Astrocyte of the spinal cord (primary cell): Measurements from ENCODE around the gene TCTN1.
"Not testable (repeated sequence)": the region's sequence is repeated elsewhere in the genome, so short reads cannot be mapped to it uniquely, and the experiment has no call there.

Experiments
- DNase-seq: peaks from one replicate; pipeline ENCODE4 v3.0.0; 2011; ENCODE audit warnings: low read depth, low spot score
- H3K4me3 ChIP-seq: 2 replicates; pipeline ENCODE4 v1.5.1; 2011; ENCODE audit warnings: low read depth, mild to moderate bottlenecking, low read length, moderate library complexity
- in situ Hi-C: cut with HindIII; loops from 2 replicates; pipeline ENCODE4 v1.10.0; 2017; ENCODE audit warnings: low sequenced_read_pairs
- TF ChIP-seq, protein P1 (sequence below): IDR thresholded peaks from 2 replicates; pipeline ENCODE4 v1.5.1; 2012; ENCODE audit warnings: low read depth, mild to moderate bottlenecking, low read length, inconsistent platforms

The TCTN1 gene

DNA sequence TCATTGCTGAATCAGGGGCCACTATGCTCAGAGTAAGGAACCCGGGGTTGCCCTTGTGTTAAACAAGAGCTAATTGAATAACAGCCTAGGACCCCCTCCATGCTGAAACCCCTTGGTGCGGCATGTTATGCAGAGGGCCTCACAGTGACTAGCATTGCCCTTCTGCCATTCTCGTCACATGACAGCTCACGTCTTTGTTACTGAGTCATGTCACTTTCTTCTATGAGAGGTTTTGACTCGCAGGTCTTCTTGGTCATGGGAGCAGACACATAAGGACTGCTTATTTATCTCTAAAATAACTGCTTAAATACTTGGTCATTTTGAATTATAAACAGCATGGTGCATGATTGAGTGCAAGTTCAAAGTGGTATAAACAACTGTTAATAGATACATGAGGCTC is 24.9 kb downstream of the TCTN1 start:
- DNase-seq: no peak
- in situ Hi-C loops: no loop called here
- TF ChIP-seq, protein P1, sequence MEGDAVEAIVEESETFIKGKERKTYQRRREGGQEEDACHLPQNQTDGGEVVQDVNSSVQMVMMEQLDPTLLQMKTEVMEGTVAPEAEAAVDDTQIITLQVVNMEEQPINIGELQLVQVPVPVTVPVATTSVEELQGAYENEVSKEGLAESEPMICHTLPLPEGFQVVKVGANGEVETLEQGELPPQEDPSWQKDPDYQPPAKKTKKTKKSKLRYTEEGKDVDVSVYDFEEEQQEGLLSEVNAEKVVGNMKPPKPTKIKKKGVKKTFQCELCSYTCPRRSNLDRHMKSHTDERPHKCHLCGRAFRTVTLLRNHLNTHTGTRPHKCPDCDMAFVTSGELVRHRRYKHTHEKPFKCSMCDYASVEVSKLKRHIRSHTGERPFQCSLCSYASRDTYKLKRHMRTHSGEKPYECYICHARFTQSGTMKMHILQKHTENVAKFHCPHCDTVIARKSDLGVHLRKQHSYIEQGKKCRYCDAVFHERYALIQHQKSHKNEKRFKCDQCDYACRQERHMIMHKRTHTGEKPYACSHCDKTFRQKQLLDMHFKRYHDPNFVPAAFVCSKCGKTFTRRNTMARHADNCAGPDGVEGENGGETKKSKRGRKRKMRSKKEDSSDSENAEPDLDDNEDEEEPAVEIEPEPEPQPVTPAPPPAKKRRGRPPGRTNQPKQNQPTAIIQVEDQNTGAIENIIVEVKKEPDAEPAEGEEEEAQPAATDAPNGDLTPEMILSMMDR: no peak
- H3K4me3 ChIP-seq: no peak overlapping the region

DNA sequence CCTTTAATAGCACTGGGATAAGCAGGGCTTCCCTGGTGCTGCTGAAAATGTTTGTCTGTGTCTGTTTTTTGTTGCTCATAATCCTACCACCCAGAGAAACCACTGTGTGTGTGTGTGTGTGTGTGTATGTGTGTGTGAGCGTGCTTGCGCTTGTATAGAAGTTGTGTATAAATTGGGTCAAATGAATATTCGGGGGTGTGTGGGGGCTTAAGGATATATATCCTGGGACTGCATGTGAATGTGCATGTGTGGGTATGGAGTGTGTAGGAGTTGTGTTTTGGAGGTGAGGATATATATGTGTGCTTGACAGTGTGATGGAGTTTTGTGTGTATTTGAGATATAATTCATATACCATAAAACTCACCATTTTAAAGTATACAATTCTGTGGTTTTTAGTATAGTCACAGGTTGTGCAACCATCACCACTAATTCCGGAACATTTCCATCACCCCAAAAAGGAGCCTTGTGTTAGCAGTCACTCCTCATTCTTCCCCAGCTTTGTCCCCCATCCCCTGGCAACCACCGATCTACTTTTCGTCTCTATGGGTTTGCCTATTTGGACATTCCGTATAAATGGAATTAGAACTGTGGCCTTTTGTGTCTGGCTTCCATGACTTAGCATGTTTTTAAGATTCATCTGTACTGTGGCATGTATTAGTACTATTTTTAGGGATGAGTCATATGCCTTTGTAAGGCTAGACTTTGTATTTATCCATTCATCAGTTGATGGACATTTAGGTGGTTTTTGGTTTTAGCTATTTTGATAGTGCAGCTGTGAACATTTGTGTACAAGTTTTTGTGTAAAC is 25.6 kb downstream of the TCTN1 start:
- in situ Hi-C loops: no loop called here
- DNase-seq: peak; percentile 73
- no peak overlapping the region for H3K4me3 ChIP-seq
- TF ChIP-seq, protein P1: no peak

DNA sequence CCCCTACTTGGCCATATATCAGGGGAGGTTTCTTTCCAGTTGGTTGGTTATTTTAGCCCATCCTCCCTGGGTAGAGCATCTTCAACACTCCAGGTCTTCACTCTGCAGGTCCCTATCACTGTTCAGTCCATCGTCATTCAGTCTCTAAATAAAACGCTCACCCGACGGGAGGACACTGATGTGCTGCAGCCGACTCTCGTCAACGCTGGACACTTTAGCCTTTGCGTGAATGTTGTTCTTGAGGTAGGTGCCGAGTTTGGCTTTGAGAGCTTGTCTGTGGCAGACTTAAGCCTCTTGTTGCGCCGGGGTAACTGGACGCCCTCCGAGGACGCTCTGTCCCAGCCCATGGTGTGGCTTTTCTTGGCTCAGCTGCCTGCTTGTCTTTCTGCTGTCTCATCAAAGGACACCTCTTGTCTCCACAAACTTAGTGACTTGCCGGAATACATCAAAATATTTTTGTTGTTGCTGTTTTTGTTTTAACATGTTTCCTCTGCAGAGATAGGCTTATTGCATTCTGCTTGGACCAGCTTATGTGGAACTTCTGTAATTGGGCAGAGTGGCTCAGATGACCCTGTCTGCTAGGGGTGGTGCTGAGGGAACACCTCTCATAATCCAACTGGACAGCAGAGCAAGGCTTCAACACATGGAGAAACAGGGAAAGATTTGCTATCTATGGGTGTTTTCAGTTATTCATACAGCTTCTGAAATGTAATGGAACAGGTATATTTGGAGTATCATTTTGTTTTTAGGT is 26.5 kb downstream of the TCTN1 start:
- in situ Hi-C loops: no loop called here
- H3K4me3 ChIP-seq: no peak overlapping the region
- TF ChIP-seq, protein P1: no peak
- DNase-seq: no peak

DNA sequence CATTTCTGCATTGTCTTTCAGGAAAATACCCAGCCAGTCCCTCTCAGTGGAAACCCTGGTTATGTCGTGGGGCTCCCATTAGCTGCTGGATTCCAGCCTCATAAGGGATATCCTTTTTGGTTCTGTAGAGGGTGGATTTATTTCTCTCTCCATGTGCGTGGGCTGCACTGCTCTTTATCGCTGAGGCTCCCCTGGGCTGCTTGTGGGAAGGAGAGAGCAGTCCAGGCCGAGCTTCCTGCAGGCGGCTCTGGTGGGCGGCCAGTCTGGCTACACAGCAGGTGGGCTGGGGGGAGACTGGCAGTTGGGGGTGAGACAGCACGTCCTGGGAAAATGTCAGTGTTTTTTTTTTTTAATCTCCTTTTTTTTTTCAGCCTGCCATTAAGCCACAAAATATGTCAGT is 27.6 kb downstream of the TCTN1 start:
- DNase-seq: peak; percentile 54
- TF ChIP-seq, protein P1: peak; percentile 12
- H3K4me3 ChIP-seq: no peak overlapping the region
- in situ Hi-C loops: no loop called here

DNA sequence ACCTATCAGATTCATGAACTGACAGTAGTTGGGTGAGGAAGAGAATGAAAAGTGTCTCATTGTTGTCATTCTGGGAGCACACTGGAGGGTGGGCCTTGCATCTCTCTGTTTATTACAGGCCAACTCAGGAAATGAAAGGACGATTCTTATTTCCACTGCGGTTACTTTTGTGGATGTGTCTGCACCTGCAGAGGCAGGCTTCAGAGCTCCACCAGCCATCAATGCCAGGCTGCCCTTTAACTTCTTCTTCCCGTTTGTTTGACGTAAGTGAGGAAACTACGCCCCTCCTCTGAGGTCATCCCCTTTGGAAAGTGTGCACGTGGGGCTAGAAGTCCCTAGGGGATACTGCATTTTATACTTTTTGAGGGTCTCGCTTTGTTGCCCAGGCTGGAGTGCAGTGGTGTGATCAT is 33.7 kb downstream of the TCTN1 start:
- no peak overlapping the region for H3K4me3 ChIP-seq
- DNase-seq: no peak
- TF ChIP-seq, protein P1: no peak
- in situ Hi-C loops: no loop called here

DNA sequence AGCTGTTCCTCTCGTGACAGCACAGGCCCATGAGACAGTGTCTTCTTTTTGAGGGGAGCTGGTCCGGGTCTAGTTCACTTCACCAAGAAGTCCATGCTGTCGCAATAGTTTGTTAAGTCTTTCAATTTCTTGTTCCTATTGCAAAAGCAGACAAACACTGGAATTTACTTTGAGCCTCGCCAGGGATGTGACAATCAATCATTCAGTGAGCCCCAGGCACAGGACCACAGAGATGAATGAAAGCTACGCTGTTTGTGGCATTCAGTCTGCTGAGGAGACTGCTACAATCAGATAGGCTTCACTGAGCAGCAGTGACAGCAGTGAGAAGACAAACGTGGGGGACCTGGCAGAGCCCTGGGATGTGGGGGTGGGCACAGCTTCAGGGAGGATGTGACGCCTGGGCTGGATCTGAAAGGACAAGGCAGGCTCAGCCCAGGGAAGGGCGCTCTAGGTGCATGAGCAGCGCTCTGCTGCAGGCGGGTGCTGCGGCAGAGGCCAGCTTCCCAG is 35.5 kb downstream of the TCTN1 start:
- DNase-seq: no peak
- TF ChIP-seq, protein P1: no peak
- in situ Hi-C loops: no loop called here
- no peak overlapping the region for H3K4me3 ChIP-seq

DNA sequence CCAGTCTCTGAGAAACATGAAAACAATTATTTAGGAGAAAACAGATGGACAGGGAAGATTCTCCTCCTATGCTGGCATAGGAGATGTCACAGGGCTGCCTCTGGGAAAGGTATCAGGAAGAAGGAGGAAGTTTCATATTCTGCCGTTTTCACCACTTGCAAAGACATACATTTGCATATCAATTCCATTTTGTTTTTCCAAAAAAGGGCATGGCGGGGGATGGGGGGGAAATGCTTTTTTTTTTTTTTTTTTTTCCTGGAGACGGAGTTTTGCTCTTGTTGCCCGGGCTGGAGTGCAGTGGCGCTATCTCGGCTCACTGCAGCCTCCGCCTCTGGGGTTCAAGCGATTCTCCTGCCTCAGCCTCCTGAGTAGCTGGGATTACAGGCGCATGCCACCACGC is 40.3 kb downstream of the TCTN1 start:
- H3K4me3 ChIP-seq, in situ Hi-C loops: not testable (repeated sequence)

More for the DNA sequence above, 40.3 kb downstream of the TCTN1 start:
- DNase-seq: not testable (repeated sequence)
